IMR-90 (cell line): Measurements from ENCODE around the gene IBSP. TPM values are rescaled to one million over a fixed set of nuclear protein-coding genes. Genes with fewer than 3 reads are reported as not detected.

Experiments
- ATAC-seq: fragments of 200-7000 bp; cut with Tn5 transposase; 2 replicates; pipeline ENCODE4 v1.9.1; 2020; ENCODE audit warnings: low read depth, mild to moderate bottlenecking, moderate library complexity
- BruUV-seq: library from RNA; stranded (reverse); fragments of 400-500 nt; replicated peaks from 2 replicates; lab custom pipeline; 2021; lab: Mats Ljungman, UMichigan
- CTCF ChIA-PET: fragments of 300-600 bp; formaldehyde crosslinking; extraction: SDS; loops from one replicate; lab custom pipeline; 2021; ENCODE audit warnings: antibody characterized with exemption; lab: Yijun Ruan, JAX
- POLR2A ChIA-PET: fragments of 300-600 bp; sonication (Branson Sonifier 250); formaldehyde crosslinking; loops from one replicate; lab custom pipeline; 2022; ENCODE audit warnings: antibody characterized with exemption; ENCODE audit not compliant: unreplicated experiment; lab: Charles Lee
- DNase-seq: peaks from one replicate; pipeline ENCODE4 v3.0.0; 2013
- H2AFZ ChIP-seq: replicated peaks from 2 replicates; pipeline ENCODE3; 2013; ENCODE audit warnings: low read length, mild to moderate bottlenecking; ENCODE audit not compliant: poor library complexity
- H2AK5ac ChIP-seq: 2 replicates; pipeline ENCODE4 v1.6.1; 2013; ENCODE audit warnings: low read depth, low read length, inconsistent platforms
- H2AK9ac ChIP-seq: replicated peaks from 2 replicates; pipeline ENCODE3; 2013; ENCODE audit warnings: mild to moderate bottlenecking, low read depth, low read length, moderate library complexity; ENCODE audit not compliant: poor library complexity
- H2BK120ac ChIP-seq: 2 replicates; pipeline ENCODE4 v1.6.1; 2013; ENCODE audit warnings: low read depth, low read length, inconsistent platforms
- H2BK15ac ChIP-seq: 3 replicates; pipeline ENCODE4 v1.6.1; 2013; ENCODE audit warnings: low read depth, low read length, inconsistent platforms
- H2BK20ac ChIP-seq: 2 replicates; pipeline ENCODE4 v1.6.1; 2013; ENCODE audit warnings: low read depth, mild to moderate bottlenecking, inconsistent platforms, low read length, moderate library complexity
- H2BK5ac ChIP-seq: 2 replicates; pipeline ENCODE4 v1.6.1; 2013; ENCODE audit warnings: mild to moderate bottlenecking, low read depth, low read length, inconsistent platforms; ENCODE audit not compliant: poor library complexity, severe bottlenecking
- H3K14ac ChIP-seq: replicated peaks from 2 replicates; pipeline ENCODE4 v1.6.1; 2013; ENCODE audit warnings: low read depth, low read length, inconsistent platforms
- H3K18ac ChIP-seq: 2 replicates; pipeline ENCODE4 v1.6.1; 2013; ENCODE audit warnings: low read depth, low read length, control low read depth
- H3K23ac ChIP-seq: 2 replicates; pipeline ENCODE4 v1.6.1; 2013; ENCODE audit warnings: low read depth, low read length, inconsistent platforms
- H3K27ac ChIP-seq: 2 replicates; pipeline ENCODE4 v1.5.1; 2013; ENCODE audit warnings: mild to moderate bottlenecking, control low read depth, low read length; ENCODE audit not compliant: insufficient read depth
- H3K27me3 ChIP-seq: 2 replicates; pipeline ENCODE4 v1.6.1; 2013; ENCODE audit warnings: low read length; ENCODE audit not compliant: control insufficient read depth, insufficient read depth
- H3K36me3 ChIP-seq: 2 replicates; pipeline ENCODE4 v1.6.1; 2013; ENCODE audit warnings: low read length, mixed read lengths; ENCODE audit not compliant: control insufficient read depth, insufficient read depth
- H3K4ac ChIP-seq: 2 replicates; pipeline ENCODE4 v1.6.1; 2013; ENCODE audit warnings: low read depth, low read length, inconsistent platforms
- H3K4me1 ChIP-seq: 2 replicates; pipeline ENCODE4 v1.6.1; 2013; ENCODE audit warnings: low read length, mixed read lengths; ENCODE audit not compliant: control insufficient read depth, insufficient read depth
- H3K4me2 ChIP-seq: 2 replicates; pipeline ENCODE4 v1.6.1; 2013; ENCODE audit warnings: low read depth, mild to moderate bottlenecking, control low read depth, low read length, moderate library complexity
- H3K4me3 ChIP-seq: 2 replicates; pipeline ENCODE4 v1.5.1; 2013; ENCODE audit warnings: low read depth, mild to moderate bottlenecking, control low read depth, low read length, moderate library complexity; ENCODE audit not compliant: insufficient read depth
- H3K56ac ChIP-seq: 2 replicates; pipeline ENCODE4 v1.6.1; 2013; ENCODE audit warnings: low read length, inconsistent platforms; ENCODE audit not compliant: insufficient read depth; ENCODE audit errors: extremely low read depth
- H3K79me1 ChIP-seq, 2 experiments: 2 replicates each; pipeline ENCODE4 v1.6.1; 2013; ENCODE audit warnings: low read length in 2 of 2, inconsistent platforms in 1 of 2, low read depth in 1 of 2
- H3K9ac ChIP-seq: 2 replicates; pipeline ENCODE4 v1.6.1; 2013; ENCODE audit warnings: low read depth, low read length, control low read depth
- H3K9me1 ChIP-seq: 2 replicates; pipeline ENCODE4 v1.6.1; 2013; ENCODE audit warnings: low read length, inconsistent platforms; ENCODE audit not compliant: insufficient read depth
- H3K9me3 ChIP-seq: 2 replicates; pipeline ENCODE4 v1.6.1; 2013; ENCODE audit warnings: low read length; ENCODE audit not compliant: control insufficient read depth, insufficient read depth
- H4K20me1 ChIP-seq: 2 replicates; pipeline ENCODE4 v1.6.1; 2013; ENCODE audit warnings: low read length, inconsistent platforms; ENCODE audit not compliant: insufficient read depth
- H4K5ac ChIP-seq: 2 replicates; pipeline ENCODE4 v1.6.1; 2013; ENCODE audit warnings: mild to moderate bottlenecking, low read depth, low read length, control low read depth
- H4K8ac ChIP-seq, 2 experiments: 2 replicates each; pipeline ENCODE4 v1.6.1; 2013; ENCODE audit warnings: low read depth in 2 of 2, low read length in 2 of 2, control low read depth in 1 of 2, inconsistent platforms in 1 of 2
- H4K91ac ChIP-seq: 2 replicates; pipeline ENCODE4 v1.6.1; 2013; ENCODE audit warnings: low read depth, low read length, inconsistent platforms; ENCODE audit not compliant: insufficient read depth
- CEBPB ChIP-seq: IDR thresholded peaks from 2 replicates; pipeline ENCODE4 v1.6.1; 2012; ENCODE audit warnings: low read depth, low read length, improper control_type of control experiment
- POLR2A ChIP-seq: IDR thresholded peaks from 2 replicates; pipeline ENCODE4 v1.6.1; 2012; ENCODE audit warnings: mild to moderate bottlenecking, low read depth, low read length
- WGBS, 2 experiments: methylation state at CpG; one replicate each; pipeline versions ENCODE4 v1.1.5 to v1.1.7; 2013; ENCODE audit warnings: missing lambda C conversion rate in 2 of 2; ENCODE audit not compliant: insufficient read length in 1 of 2; ENCODE audit errors: extremely low coverage in 2 of 2; 5-methylcytosine and 5-hydroxymethylcytosine counted together
- dilution Hi-C: fragments of 300-500 bp; cut with HindIII; formaldehyde crosslinking; loops from one replicate; pipeline ENCODE4 v1.14.3; 2018; ENCODE audit warnings: low sequenced_read_pairs; ENCODE audit not compliant: unreplicated experiment
- in situ Hi-C: fragments of 300-500 bp; cut with MboI; formaldehyde crosslinking; loops from 3 replicates; pipeline ENCODE4 v1.14.3; 2019; ENCODE audit warnings: low sequenced_read_pairs, inconsistent platforms, mixed read lengths
- intact Hi-C: fragments of 100-400 bp; cut with micrococcal nuclease; formaldehyde crosslinking; loops from 2 replicates; pipeline ENCODE4 v1.10.0; 2022
- polyA plus RNA-seq, 3 experiments: library from polyadenylated mRNA; depleted of rRNA; stranded (reverse); fragments of >200 nt; gene quantifications; 2 replicates each; pipeline ENCODE4 v1.2.3, GENCODE V29; 2012; ENCODE audit warnings: low replicate concordance in 1 of 3
- total RNA-seq: library from RNA; depleted of rRNA; stranded (reverse); fragments of >200 nt; gene quantifications from 2 replicates; pipeline ENCODE4 v1.2.3, GENCODE V29; 2012
- TF ChIP-seq, protein P1 (sequence below): fragments of 150-350 bp; IDR thresholded peaks from 2 replicates; pipeline ENCODE4 v1.6.1; 2017; ENCODE audit warnings: mild to moderate bottlenecking, antibody characterized with exemption, low read length, low read depth

The IBSP gene
- total and polyA plus RNA-seq, 2 of the 4 experiments (the other 2 are of a cell fraction) = not detected

DNA sequence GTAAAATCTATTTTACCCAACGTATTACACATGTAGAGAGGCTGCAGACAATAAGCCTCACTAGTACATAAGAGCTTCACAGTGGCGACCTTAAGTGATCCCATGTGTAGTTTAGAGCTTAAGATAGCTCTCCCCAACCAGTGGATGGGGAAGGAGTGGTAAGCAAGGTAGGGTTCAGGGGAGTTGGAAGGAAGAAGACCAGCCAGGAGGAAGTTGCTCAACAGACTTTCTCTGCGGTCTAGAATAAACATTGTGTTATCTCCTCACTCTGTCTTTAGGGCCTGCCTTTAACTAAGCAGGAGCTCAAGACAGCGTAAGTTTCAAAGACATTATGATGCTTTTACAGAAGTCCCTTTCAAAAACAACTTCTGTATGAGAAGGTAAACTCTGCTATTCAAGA lies 50.3 kb downstream of the IBSP start:
- intact Hi-C loops = loop anchor here (1.0 to 10.0 kb wide), 5 partner anchors 138 to 579 kb away; no protein-coding TSS in a partner anchor
- POLR2A ChIA-PET = no interaction called here
- no peak; the same call in 1 of the 2 replicates for ATAC-seq

More for the DNA sequence above, 50.3 kb downstream of the IBSP start:
- Histone ChIP-seq H2AK5ac (no peak overlapping the region), H3K79me1 (no peaks in the 10 kb centered on the region), H3K4ac (no peak overlapping the region), H4K5ac (no peak overlapping the region), H3K4me2 (no peak overlapping the region), H3K27ac (no peak overlapping the region), H3K9ac (no peak overlapping the region), H2BK20ac (no peak overlapping the region), H3K14ac (no peak overlapping the region), H3K18ac (no peak overlapping the region), H3K27me3 (peaks cover 6% of the 10 kb centered on the region), H3K9me1 (no peaks in the 10 kb centered on the region), H3K4me3 (no peak overlapping the region), H2AFZ (no peak overlapping the region), H3K4me1 (no peaks in the 10 kb centered on the region), H3K36me3 (no peaks in the 10 kb centered on the region), H3K56ac (no peak overlapping the region), H2AK9ac (no peak overlapping the region), H2BK5ac (no peak overlapping the region), H4K91ac (no peak overlapping the region), H3K23ac (no peak overlapping the region), H2BK15ac (no peak overlapping the region), H3K9me3 (no peaks in the 10 kb centered on the region), H4K20me1 (no peaks in the 10 kb centered on the region), H4K8ac (no peak overlapping the region), H2BK120ac (no peak overlapping the region)
- DNase-seq = peak; percentile 11
- WGBS, 2 experiments = no CpG with 5 or more reads among the region's 4 CpGs
- CTCF ChIA-PET = interaction anchor here (0.6 to 4.1 kb wide), 13 partner anchors 10 to 666 kb away, joined by 3 to 20 read pairs (median 7); no protein-coding TSS in a partner anchor
- in situ Hi-C loops = loop anchor here (10.0 kb wide), 2 partner anchors 125 to 305 kb away; partner anchors contain the start of gene SPP1
- TF ChIP-seq POLR2A = no peak
- TF ChIP-seq, protein P1, sequence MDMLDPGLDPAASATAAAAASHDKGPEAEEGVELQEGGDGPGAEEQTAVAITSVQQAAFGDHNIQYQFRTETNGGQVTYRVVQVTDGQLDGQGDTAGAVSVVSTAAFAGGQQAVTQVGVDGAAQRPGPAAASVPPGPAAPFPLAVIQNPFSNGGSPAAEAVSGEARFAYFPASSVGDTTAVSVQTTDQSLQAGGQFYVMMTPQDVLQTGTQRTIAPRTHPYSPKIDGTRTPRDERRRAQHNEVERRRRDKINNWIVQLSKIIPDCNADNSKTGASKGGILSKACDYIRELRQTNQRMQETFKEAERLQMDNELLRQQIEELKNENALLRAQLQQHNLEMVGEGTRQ = no peak
- peak; percentile 18; the same call in 1 of the 2 replicates for TF ChIP-seq CEBPB
- no TSS peak for BruUV-seq
- dilution Hi-C loops = no loop called here
